ENCODE data around the gene EGF. TPM values are rescaled to one million over a fixed set of nuclear protein-coding genes. Genes with fewer than 3 reads are reported as not detected.
"Not testable (repeated sequence)": the region's sequence is repeated elsewhere in the genome, so short reads cannot be mapped to it uniquely, and the experiment has no call there.

Gene EGF
- total RNA-seq (1 to 10 TPM in 1 of 2 donors, under 1 TPM in 1; 0.72 to 1.8 TPM), polyA plus RNA-seq (ENCODE audit: insufficient read length in 2 of 2) (1 to 10 TPM; 1.8 to 2.1 TPM)
- long read RNA-seq, donor 1, result 0 reads
- long read RNA-seq, donor 2, result 0 reads
- long read RNA-seq, donor 3, result 0 reads
- long read RNA-seq, donor 4, result 0 reads

GRCh38 chr4:109912706-109913595 lies at the start of gene EGF:
Gene EGF (plus strand): TSS chr4:109912883. CDS start chr4:109913336, 453 bp downstream.
- Histone ChIP-seq H3K4me1 (ENCODE audit: control insufficient read depth, insufficient read depth, low read length) (peaks cover 3% of the 10 kb centered on the region), H3K27ac (ENCODE audit: low read depth, low read length) (no peak within 1 kb of the TSS), H3K4me3 (ENCODE audit: low read depth, low read length) (no peak within 1 kb of the TSS), H3K27me3 (ENCODE audit: control insufficient read depth, insufficient read depth, low read length) (no peaks in the 10 kb centered on the region), H3K9me3 (ENCODE audit: control insufficient read depth, insufficient read depth, low read length) (no peaks in the 10 kb centered on the region), H3K36me3 (ENCODE audit: control insufficient read depth, insufficient read depth, low read length) (no peaks in the 10 kb centered on the region)
- 71% methylated on average over 4 of the region's 9 CpGs for WGBS (ENCODE audit: insufficient coverage)
- DNase-seq (ENCODE audit: low read depth in 4 of 6, low spot score in 6 of 6), result peak in 2 of 6 donors; percentile 40 to 70

- Histone ChIP-seq H3K36me3 (ENCODE audit: control insufficient read depth, insufficient read depth, low read length) (no peaks in the 10 kb centered on the region), H3K4me1 (ENCODE audit: control insufficient read depth, insufficient read depth, low read length) (no peaks in the 10 kb centered on the region), H3K27me3 (ENCODE audit: control insufficient read depth, insufficient read depth, low read length) (no peaks in the 10 kb centered on the region), H3K27ac (ENCODE audit: low read depth, low read length) (no peak overlapping the region), H3K4me3 (ENCODE audit: low read depth, low read length) (no peak overlapping the region), H3K9me3 (ENCODE audit: control insufficient read depth, insufficient read depth, low read length) (peaks cover 6% of the 10 kb centered on the region)
- DNase-seq (ENCODE audit: low read depth in 4 of 6, low spot score in 6 of 6), result no peak
Observed at GRCh38 chr4:109864134-109864533, 48.5 kb upstream of the EGF start.

GRCh38 chr4:109870061-109870460 lies 42.6 kb upstream of the EGF start:
- Histone ChIP-seq H3K4me3 (ENCODE audit: low read depth, low read length) (no peak overlapping the region), H3K27ac (ENCODE audit: low read depth, low read length) (no peak overlapping the region), H3K27me3 (ENCODE audit: control insufficient read depth, insufficient read depth, low read length) (no peaks in the 10 kb centered on the region), H3K36me3 (ENCODE audit: control insufficient read depth, insufficient read depth, low read length) (no peaks in the 10 kb centered on the region), H3K4me1 (ENCODE audit: control insufficient read depth, insufficient read depth, low read length) (no peaks in the 10 kb centered on the region), H3K9me3 (ENCODE audit: control insufficient read depth, insufficient read depth, low read length) (no peaks in the 10 kb centered on the region)
- WGBS (ENCODE audit: insufficient coverage), result 90% methylated on average over 3 of the region's 5 CpGs
- no peak for DNase-seq (ENCODE audit: low read depth in 4 of 6, low spot score in 6 of 6)

- Histone ChIP-seq H3K9me3 (ENCODE audit: control insufficient read depth, insufficient read depth, low read length) (no peaks in the 10 kb centered on the region), H3K27me3 (ENCODE audit: control insufficient read depth, insufficient read depth, low read length) (no peaks in the 10 kb centered on the region), H3K4me1 (ENCODE audit: control insufficient read depth, insufficient read depth, low read length) (no peaks in the 10 kb centered on the region), H3K4me3 (ENCODE audit: low read depth, low read length) (no peak overlapping the region), H3K36me3 (ENCODE audit: control insufficient read depth, insufficient read depth, low read length) (no peaks in the 10 kb centered on the region), H3K27ac (ENCODE audit: low read depth, low read length) (no peak overlapping the region)
- DNase-seq (ENCODE audit: low read depth in 4 of 6, low spot score in 6 of 6), result no peak
- WGBS (ENCODE audit: insufficient coverage), result 90% methylated on average over 2 of the region's 2 CpGs
Observed at GRCh38 chr4:109872065-109872464, 40.6 kb upstream of the EGF start.

GRCh38 chr4:109872950-109873656 lies 39.6 kb upstream of the EGF start:
- over 99% methylated on average over 6 of the region's 6 CpGs for WGBS (ENCODE audit: insufficient coverage)
- no peaks in the 10 kb centered on the region for H3K9me3 ChIP-seq (ENCODE audit: control insufficient read depth, insufficient read depth, low read length)
- no peak for DNase-seq (ENCODE audit: low read depth in 4 of 6, low spot score in 6 of 6)
- H3K4me1 ChIP-seq (ENCODE audit: control insufficient read depth, insufficient read depth, low read length), result no peaks in the 10 kb centered on the region
- no peaks in the 10 kb centered on the region for H3K36me3 ChIP-seq (ENCODE audit: control insufficient read depth, insufficient read depth, low read length)
- no peak overlapping the region for H3K4me3 ChIP-seq (ENCODE audit: low read depth, low read length)
- no peaks in the 10 kb centered on the region for H3K27me3 ChIP-seq (ENCODE audit: control insufficient read depth, insufficient read depth, low read length)
- no peak overlapping the region for H3K27ac ChIP-seq (ENCODE audit: low read depth, low read length)

GRCh38 chr4:109873791-109874514 lies 38.7 kb upstream of the EGF start:
- no peaks in the 10 kb centered on the region for H3K36me3 ChIP-seq (ENCODE audit: control insufficient read depth, insufficient read depth, low read length)
- H3K4me3 ChIP-seq (ENCODE audit: low read depth, low read length), result no peak overlapping the region
- no peaks in the 10 kb centered on the region for H3K9me3 ChIP-seq (ENCODE audit: control insufficient read depth, insufficient read depth, low read length)
- WGBS (ENCODE audit: insufficient coverage), result 75% methylated on average over 9 of the region's 11 CpGs
- H3K27ac ChIP-seq (ENCODE audit: low read depth, low read length), result no peak overlapping the region
- no peaks in the 10 kb centered on the region for H3K4me1 ChIP-seq (ENCODE audit: control insufficient read depth, insufficient read depth, low read length)
- H3K27me3 ChIP-seq (ENCODE audit: control insufficient read depth, insufficient read depth, low read length), result no peaks in the 10 kb centered on the region
- DNase-seq (ENCODE audit: low read depth in 4 of 6, low spot score in 6 of 6), result no peak

GRCh38 chr4:109875106-109875505 lies 37.6 kb upstream of the EGF start:
- Histone ChIP-seq H3K27ac (ENCODE audit: low read depth, low read length) (no peak overlapping the region), H3K27me3 (ENCODE audit: control insufficient read depth, insufficient read depth, low read length) (no peaks in the 10 kb centered on the region), H3K9me3 (ENCODE audit: control insufficient read depth, insufficient read depth, low read length) (no peaks in the 10 kb centered on the region), H3K4me3 (ENCODE audit: low read depth, low read length) (no peak overlapping the region), H3K4me1 (ENCODE audit: control insufficient read depth, insufficient read depth, low read length) (no peaks in the 10 kb centered on the region), H3K36me3 (ENCODE audit: control insufficient read depth, insufficient read depth, low read length) (no peaks in the 10 kb centered on the region)
- WGBS (ENCODE audit: insufficient coverage), result 95% methylated on average over 1 of the region's 1 CpG
- DNase-seq (ENCODE audit: low read depth in 4 of 6, low spot score in 6 of 6), result no peak

- H3K27me3 ChIP-seq (ENCODE audit: control insufficient read depth, insufficient read depth, low read length); H3K36me3 ChIP-seq (ENCODE audit: control insufficient read depth, insufficient read depth, low read length): not testable (repeated sequence)
- WGBS (ENCODE audit: insufficient coverage), result 100% methylated on average over 1 of the region's 2 CpGs
Observed at GRCh38 chr4:109875553-109875952, 37.1 kb upstream of the EGF start.

GRCh38 chr4:109876634-109877265 lies 35.9 kb upstream of the EGF start:
- no peaks in the 10 kb centered on the region for H3K9me3 ChIP-seq (ENCODE audit: control insufficient read depth, insufficient read depth, low read length)
- no peak overlapping the region for H3K4me3 ChIP-seq (ENCODE audit: low read depth, low read length)
- no peak for DNase-seq (ENCODE audit: low read depth in 4 of 6, low spot score in 6 of 6)
- no peak overlapping the region for H3K27ac ChIP-seq (ENCODE audit: low read depth, low read length)
- H3K36me3 ChIP-seq (ENCODE audit: control insufficient read depth, insufficient read depth, low read length), result no peaks in the 10 kb centered on the region
- no CpG with 5 or more reads among the region's 2 CpGs for WGBS (ENCODE audit: insufficient coverage)
- no peaks in the 10 kb centered on the region for H3K4me1 ChIP-seq (ENCODE audit: control insufficient read depth, insufficient read depth, low read length)
- H3K27me3 ChIP-seq (ENCODE audit: control insufficient read depth, insufficient read depth, low read length), result no peaks in the 10 kb centered on the region

More at GRCh38 chr4:109875553-109875952, 37.1 kb upstream of the EGF start:
- H3K4me3 ChIP-seq (ENCODE audit: low read depth, low read length); H3K4me1 ChIP-seq (ENCODE audit: control insufficient read depth, insufficient read depth, low read length); H3K9me3 ChIP-seq (ENCODE audit: control insufficient read depth, insufficient read depth, low read length); DNase-seq (ENCODE audit: low read depth in 4 of 6, low spot score in 6 of 6); H3K27ac ChIP-seq (ENCODE audit: low read depth, low read length): not testable (repeated sequence)
